Heart right ventricle (tissue), 16 donors: ENCODE data around the gene CHST14. TPM values are rescaled to one million over a fixed set of nuclear protein-coding genes. Genes with fewer than 3 reads are reported as not detected.
A peak's percentile ranks its signal among the peaks of the same experiment; 100 is the strongest.

ENCODE experiments used
- ATAC-seq, 8 donors: fragments of 200-7000 bp; cut with Tn5 transposase; one replicate each; pipeline ENCODE4 v1.9.1; 2020; ENCODE audit warnings: mild to moderate bottlenecking in 8 of 8, moderate library complexity in 8 of 8, moderate number of reproducible peaks in 1 of 8
- DNase-seq, 2 donors: peaks; one replicate each; pipeline ENCODE4 v3.0.0-alpha.2; 2020
- H3K27ac ChIP-seq, 10 donors: fragments of 200-600 bp; sonication (generic) in 2 of 10; one replicate each; pipeline versions ENCODE4 v1.5.0 to v1.8.0; 2020 to 2022; ENCODE audit warnings: mild to moderate bottlenecking in 3 of 10
- H3K27me3 ChIP-seq, 7 donors: fragments of 200-600 bp; one replicate each; pipeline ENCODE4 v1.8.0; 2021 to 2022; ENCODE audit warnings: mild to moderate bottlenecking in 2 of 7
- H3K36me3 ChIP-seq, 9 donors: fragments of 200-600 bp; sonication (generic) in 1 of 9; one replicate each; pipeline versions ENCODE4 v1.5.0 to v1.8.0; 2020 to 2022; ENCODE audit warnings: mild to moderate bottlenecking in 2 of 9
- H3K4me1 ChIP-seq, 9 donors: fragments of 200-600 bp; sonication (generic) in 1 of 9; one replicate each; pipeline versions ENCODE4 v1.5.0 to v1.8.0; 2020 to 2022; ENCODE audit warnings: mild to moderate bottlenecking in 4 of 9
- H3K4me3 ChIP-seq, 10 donors: fragments of 200-600 bp; sonication (generic) in 2 of 10; one replicate each; pipeline versions ENCODE4 v1.5.0 to v1.8.0; 2020 to 2022; ENCODE audit warnings: mild to moderate bottlenecking in 7 of 10, moderate library complexity in 2 of 10
- H3K9me3 ChIP-seq, 11 donors: fragments of 200-600 bp in 10 of 11; sonication (generic) in 2 of 11; one replicate each; pipeline versions ENCODE4 v1.5.0 to v1.8.0; 2013 to 2022; ENCODE audit warnings: mild to moderate bottlenecking in 2 of 11, control low read depth in 1 of 11, moderate library complexity in 1 of 11
- WGBS, 2 donors: extraction: QIAGEN DNeasy Blood & Tissue Kit; methylation state at CpG; one replicate each; pipeline ENCODE4 v1.1.7; 2013; ENCODE audit warnings: inconsistent platforms in 1 of 2; 5-methylcytosine and 5-hydroxymethylcytosine counted together
- intact Hi-C, 10 donors: fragments of 100-400 bp; cut with DNase I; formaldehyde crosslinking; loops; one replicate each; pipeline versions ENCODE4 v1.11.1 to v1.14.2; 2022
- polyA plus RNA-seq, 2 donors: library from polyadenylated mRNA; stranded (reverse); fragments of 200-250 nt; gene quantifications; one replicate each; pipeline ENCODE4 v1.2.3, GENCODE V29; 2013
- total RNA-seq, 10 donors: library from RNA; stranded (reverse); fragmentation: NEBNext Ultra II Directional in 3 of 10; extraction: Animal tissue kit (Norgen Biotek cat#: 25700) in 3 of 10; gene quantifications; one replicate each; pipeline versions ENCODE4 v1.2.1 to v1.2.4, GENCODE V29; 2021 to 2023
- TF ChIP-seq, protein P1 (sequence below), 9 donors: fragments of 200-600 bp; sonication (generic) in 2 of 9; IDR thresholded peaks; one replicate each; pipeline versions ENCODE4 v1.5.0 to v1.8.0; 2021 to 2022; ENCODE audit warnings: antibody characterized with exemption in 9 of 9, mild to moderate bottlenecking in 5 of 9, moderate library complexity in 1 of 9
- donor health status: Arrhythmogenic right ventricular cardiomyopathy.
- donor health status: ischemic (EF 13 %, LVEDD 7.1; RV severe dilation, severe dysfunction).
- donor health status: healthy with polysubstance abuse.
- donor health status: DM: no; HTN: yes; CAD: no.
- donor health status: DM: no; HTN: no; CAD: no.
- donor health status: ischemic (EF 25% LVEDD 6.9; RV normal size, moderate dysfunction).
- donor health status: ischemic (EF 25% LVEDD 5.7; RV mildly dilated, moderate dysfunction).
- donor health status: healthy.
- donor health status: DM: yes; HTN: yes; CAD: no.
- donor health status: Ischemic cardiomyopathy.
- donor health status: ischemic (EF 35%, LVEDD 5.7; RV mildly dilated, moderate dysfunction).
- donor health status: nonischemic (EF 11% LVEDD 7.7; RV severe dilation, severe dysfunction).
- donor health status: DM: yes; HTN: yes; CAD: no.
- donor health status: PGD.
- donor health status: ischemic (EF 29% LVEDD 5.4; RV normal size, mild dysfunction).
- donor health status: nonischemic (EF 23%, LVEDD 6.1; RV moderate dilation, normal function).

CHST14 gene
- total and polyA plus RNA-seq, 12 donors = 5.3 to 11.5 (median 8.9) TPM

DNA sequence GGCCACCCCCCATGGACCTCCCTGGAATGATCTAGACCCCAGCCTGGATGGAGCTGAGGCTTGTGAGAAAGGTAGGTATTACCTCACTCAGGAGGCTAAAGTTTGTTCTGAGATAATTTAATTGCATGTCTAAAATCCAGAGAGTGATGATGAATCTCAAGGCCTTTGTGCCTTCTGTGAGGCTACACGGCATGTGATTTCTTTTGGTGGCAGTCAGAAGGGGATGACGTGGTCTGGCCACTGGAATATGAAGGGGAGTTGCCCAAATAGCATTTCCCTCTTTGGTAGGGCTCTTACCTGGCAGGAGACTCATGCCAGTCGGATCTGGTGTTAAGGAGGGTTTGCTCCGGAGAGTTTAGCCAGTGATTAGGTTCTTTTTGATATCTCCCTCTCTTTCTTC, 27.5 kb upstream of the CHST14 start:
- Histone ChIP-seq H3K4me1 (peaks cover 9 to 72% (median 53%) of the 10 kb centered on the region in 9 donors), H3K9me3 (no peaks in the 10 kb centered on the region), H3K27me3 (peaks cover 0 to 29% (median 0%) of the 10 kb centered on the region in 7 donors), H3K36me3 (no peaks in the 10 kb centered on the region), H3K27ac (peak overlapping the region in 2 of 10 donors; percentile 5 to 67), H3K4me3 (peak overlapping the region in 2 of 10 donors; percentile 79 to 88)
- TF ChIP-seq, protein P1, sequence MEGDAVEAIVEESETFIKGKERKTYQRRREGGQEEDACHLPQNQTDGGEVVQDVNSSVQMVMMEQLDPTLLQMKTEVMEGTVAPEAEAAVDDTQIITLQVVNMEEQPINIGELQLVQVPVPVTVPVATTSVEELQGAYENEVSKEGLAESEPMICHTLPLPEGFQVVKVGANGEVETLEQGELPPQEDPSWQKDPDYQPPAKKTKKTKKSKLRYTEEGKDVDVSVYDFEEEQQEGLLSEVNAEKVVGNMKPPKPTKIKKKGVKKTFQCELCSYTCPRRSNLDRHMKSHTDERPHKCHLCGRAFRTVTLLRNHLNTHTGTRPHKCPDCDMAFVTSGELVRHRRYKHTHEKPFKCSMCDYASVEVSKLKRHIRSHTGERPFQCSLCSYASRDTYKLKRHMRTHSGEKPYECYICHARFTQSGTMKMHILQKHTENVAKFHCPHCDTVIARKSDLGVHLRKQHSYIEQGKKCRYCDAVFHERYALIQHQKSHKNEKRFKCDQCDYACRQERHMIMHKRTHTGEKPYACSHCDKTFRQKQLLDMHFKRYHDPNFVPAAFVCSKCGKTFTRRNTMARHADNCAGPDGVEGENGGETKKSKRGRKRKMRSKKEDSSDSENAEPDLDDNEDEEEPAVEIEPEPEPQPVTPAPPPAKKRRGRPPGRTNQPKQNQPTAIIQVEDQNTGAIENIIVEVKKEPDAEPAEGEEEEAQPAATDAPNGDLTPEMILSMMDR (IDR thresholded peaks at IDR 0.05) = no peak
- no peak for ATAC-seq
- WGBS, 2 donors = 68 to 71% methylated on average over 4 of the region's 4 CpGs
- intact Hi-C loops = loop anchor here in 3 of 10 donors (5.0 to 10.0 kb wide), 2 partner anchors 62 to 64 kb away; no protein-coding TSS in a partner anchor
- no peak for DNase-seq

DNA sequence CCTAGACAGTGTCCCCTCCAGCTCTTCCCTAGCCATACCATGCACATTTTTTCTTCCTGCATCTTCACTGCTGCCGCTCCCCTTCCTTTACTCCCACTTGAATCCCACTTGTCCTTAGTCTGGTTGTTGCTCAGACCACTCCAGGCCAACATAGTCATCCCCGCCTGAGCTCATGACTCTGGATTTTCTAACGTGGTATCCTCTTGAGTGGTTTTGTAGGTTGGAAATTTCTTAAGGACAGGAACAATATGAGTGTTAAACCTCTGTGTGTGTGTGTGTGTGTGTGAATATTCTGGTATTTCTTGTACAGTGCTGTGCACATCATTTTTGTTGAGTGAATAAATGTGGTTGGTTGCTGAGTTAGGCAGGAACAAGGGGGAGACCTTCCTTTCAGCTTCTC, 26.9 kb upstream of the CHST14 start:
- Histone ChIP-seq H3K9me3 (no peaks in the 10 kb centered on the region), H3K36me3 (no peaks in the 10 kb centered on the region), H3K4me3 (no peak overlapping the region), H3K27ac (peak overlapping the region in 1 of 10 donors; percentile 67), H3K27me3 (peaks cover 0 to 23% (median 0%) of the 10 kb centered on the region in 7 donors), H3K4me1 (peaks cover 9 to 66% (median 53%) of the 10 kb centered on the region in 9 donors)
- WGBS, 2 donors = 74 to 80% methylated on average over 3 of the region's 3 CpGs
- DNase-seq (no peak), ATAC-seq (no peak)
- intact Hi-C loops = loop anchor here in 4 of 10 donors (2.0 to 10.0 kb wide), 3 partner anchors 61 to 63 kb away; no protein-coding TSS in a partner anchor
- TF ChIP-seq, protein P1 (IDR thresholded peaks at IDR 0.05) = no peak

DNA sequence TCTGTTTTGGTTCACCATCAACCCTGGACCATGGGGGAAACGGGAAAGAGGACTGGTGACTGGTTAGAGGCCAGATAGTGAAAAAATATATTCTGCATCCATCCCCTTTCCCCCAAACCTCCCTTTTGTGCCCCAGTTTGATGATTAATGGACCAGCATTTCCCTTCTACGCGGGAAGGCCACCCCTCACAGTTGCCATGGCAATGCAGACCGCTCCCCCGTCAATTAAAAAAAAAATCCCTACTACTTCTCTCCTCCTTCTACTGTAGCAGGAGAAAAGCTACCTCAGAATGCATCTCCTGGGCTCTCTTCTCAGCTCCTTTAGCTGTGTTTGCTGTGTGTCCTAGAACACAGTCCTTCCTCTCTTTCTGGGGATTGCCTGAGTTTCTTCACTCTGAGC, 26.0 kb upstream of the CHST14 start:
- 78 to 83% methylated on average over 5 of the region's 5 CpGs for WGBS, 2 donors
- intact Hi-C loops = loop anchor here in 5 of 10 donors (2.0 to 10.0 kb wide), 3 partner anchors 60 to 63 kb away; no protein-coding TSS in a partner anchor

DNA sequence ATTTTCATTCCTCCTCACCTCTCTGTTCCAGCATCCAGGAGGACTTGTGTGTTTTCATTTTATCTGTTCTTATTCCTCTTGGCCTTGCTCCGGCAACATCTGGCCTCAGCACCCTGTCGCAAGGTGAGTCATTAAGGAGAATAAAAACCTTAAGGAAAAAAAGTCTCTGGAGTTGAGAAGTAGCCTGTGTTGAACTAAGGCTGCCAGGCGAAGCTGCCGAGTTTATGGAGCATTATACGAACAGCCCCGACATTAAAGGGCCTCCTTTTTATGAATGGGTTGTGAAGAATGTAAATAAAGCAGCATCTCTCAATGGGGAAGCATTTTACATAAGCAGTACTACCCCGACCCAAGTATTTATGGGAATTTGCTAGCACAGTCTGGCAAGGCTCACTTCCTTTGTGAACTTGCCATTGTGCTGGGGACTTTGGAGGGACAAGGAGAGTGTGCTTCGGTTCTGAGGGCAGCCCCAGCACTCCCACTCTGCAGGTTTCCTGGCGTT, 25.3 kb upstream of the CHST14 start:
- peaks cover 3 to 61% (median 43%) of the 10 kb centered on the region in 9 donors for H3K4me1 ChIP-seq
- intact Hi-C loops = loop anchor here in 3 of 10 donors (2.0 to 10.0 kb wide), 3 partner anchors 59 to 62 kb away; no protein-coding TSS in a partner anchor
- peaks cover 0 to 9% (median 0%) of the 10 kb centered on the region in 7 donors for H3K27me3 ChIP-seq
- TF ChIP-seq, protein P1 (IDR thresholded peaks at IDR 0.05) = no peak
- peak overlapping the region in 1 of 10 donors; percentile 0 for H3K4me3 ChIP-seq
- no peaks in the 10 kb centered on the region for H3K9me3 ChIP-seq
- 45 to 59% methylated on average over 9 of the region's 9 CpGs for WGBS, 2 donors
- DNase-seq (peak in 1 of 2 donors; percentile 41), ATAC-seq (peak in 4 of 8 donors; percentile 16 to 40 (median 38))
- H3K36me3 ChIP-seq = no peaks in the 10 kb centered on the region
- H3K27ac ChIP-seq = peak overlapping the region in 6 of 10 donors; percentile 3 to 57 (median 44)

More for the DNA sequence above, 26.0 kb upstream of the CHST14 start:
- TF ChIP-seq, protein P1 (IDR thresholded peaks at IDR 0.05) = no peak
- H3K27me3 ChIP-seq = peaks cover 0 to 15% (median 0%) of the 10 kb centered on the region in 7 donors
- H3K4me3 ChIP-seq = no peak overlapping the region
- no peaks in the 10 kb centered on the region for H3K36me3 ChIP-seq
- ATAC-seq = no peak
- DNase-seq = no peak
- peak overlapping the region in 3 of 10 donors; percentile 52 to 57 (median 57) for H3K27ac ChIP-seq
- H3K4me1 ChIP-seq = peaks cover 8 to 61% (median 46%) of the 10 kb centered on the region in 9 donors
- H3K9me3 ChIP-seq = no peaks in the 10 kb centered on the region
